ENCODE data around the gene TEX35.

The TEX35 gene

DNA sequence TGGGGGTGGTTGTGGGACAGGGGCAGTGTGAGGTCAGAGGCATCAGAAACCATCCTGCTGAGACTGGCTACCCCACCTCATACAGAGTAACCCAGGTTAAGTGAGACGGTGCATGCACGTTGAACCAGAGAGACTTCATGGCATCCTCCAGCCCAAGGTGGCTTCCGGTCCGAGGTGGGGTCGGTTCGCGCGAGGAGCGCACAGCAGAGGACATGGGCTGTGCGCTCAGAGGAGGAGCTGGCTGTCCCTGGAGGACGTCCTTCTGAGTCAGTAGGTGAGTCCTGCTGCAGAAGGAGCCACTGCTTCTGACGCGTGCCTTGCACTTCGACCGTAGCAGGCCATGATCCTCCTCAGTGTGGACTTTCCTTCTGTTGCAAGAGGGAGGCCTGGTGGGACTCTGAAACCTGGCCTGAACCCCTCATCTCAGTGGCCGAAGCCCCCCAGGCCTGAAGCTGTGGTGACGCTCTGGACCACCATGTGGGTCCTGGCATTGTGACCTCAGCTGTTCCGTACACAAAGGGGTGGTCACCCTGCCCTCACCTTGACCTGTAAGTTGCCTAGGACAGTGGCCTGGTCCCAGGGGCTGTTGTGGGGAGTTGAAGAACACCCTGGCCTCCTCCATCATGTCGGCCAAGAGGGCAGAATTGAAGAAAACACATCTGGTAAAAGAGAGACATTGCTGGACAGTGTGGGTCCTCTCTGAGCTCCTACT lies at the start of gene TEX35:
TSS of gene TEX35 (plus strand) at position 544 of the 712 bp plus-strand sequence. CDS start at position 624, 80 bp downstream.
- DNase-seq (ENCODE audit: low read depth, low spot score): no peak

DNA sequence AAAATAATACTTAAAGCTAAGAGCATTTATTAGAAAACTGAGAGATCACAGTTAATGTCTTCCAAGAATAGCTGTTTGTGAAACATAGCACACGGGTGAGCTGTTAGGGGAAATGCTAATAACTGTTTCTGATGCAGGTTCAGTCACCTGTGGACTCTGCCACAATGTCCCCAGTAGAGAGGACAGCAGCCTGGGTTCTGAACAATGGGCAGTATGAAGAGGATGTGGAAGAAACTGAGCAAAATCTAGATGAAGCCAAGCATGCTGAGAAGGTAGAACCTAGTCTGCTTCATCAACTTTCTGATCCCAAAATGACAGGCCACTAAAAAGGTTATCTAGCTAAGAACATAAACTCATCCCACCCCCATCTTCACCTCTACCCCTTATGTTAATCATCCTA lies 48.8 kb upstream of the TEX35 start:
- no peak for DNase-seq (ENCODE audit: low read depth, low spot score)

DNA sequence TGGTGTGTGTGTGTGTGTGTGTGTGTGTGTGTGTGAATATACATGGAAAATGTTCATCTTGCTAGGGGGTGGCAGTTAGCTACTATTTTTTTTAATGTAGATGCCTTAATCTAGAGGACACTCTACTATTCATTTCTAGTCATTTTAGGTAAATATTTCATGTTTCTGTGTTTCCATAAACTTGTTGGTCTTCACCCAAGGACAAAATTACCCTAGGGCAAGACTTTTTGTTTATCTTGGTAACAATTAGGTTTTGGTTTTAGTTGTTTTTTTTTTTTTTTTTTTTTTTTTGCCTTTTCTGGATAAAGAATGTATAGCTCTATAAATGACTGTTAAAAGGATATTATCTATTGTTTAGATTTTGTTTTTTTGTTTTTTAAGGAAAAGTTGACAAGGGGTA lies 48.3 kb upstream of the TEX35 start:
- DNase-seq (ENCODE audit: low read depth, low spot score): no peak

DNA sequence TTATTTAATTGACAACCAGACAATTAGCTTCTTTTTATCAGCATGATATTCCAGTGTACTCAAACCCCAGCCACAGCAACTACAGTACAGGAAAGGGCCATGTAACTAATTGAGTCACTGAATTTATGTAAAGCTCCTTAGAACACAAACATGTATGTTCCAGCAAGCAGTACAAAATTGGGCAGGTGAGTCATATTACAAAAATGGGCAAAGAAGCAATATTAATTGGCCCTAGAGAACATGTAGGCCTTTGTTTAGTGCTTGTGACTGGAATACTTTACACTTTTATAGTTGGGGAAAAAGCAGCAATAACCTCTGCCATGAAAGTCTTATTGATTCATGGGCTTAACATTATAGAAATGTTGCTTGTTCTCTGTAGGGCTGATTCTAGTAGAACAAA lies 47.9 kb upstream of the TEX35 start:
- no peak for DNase-seq (ENCODE audit: low read depth, low spot score)

DNA sequence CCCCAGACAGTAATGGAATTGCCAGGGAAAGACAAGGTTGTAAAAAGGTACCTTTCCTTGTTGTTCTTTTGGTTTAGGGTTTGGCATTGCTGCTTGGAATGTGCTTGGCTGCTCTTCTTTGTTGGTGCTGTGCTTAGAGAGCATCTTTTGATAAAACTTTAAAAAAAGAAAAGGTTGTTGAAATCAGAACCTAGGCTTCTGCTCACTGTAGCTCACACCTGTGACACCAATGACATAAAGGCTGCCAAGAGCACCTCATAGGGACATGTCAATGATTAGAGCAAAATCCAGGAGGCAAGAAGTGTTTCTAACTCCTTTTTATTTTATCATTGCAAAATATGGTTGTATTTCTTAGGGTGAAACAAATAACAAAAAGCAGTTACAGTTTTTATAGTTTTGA lies 45.1 kb upstream of the TEX35 start:
- DNase-seq (ENCODE audit: low read depth, low spot score): no peak

DNA sequence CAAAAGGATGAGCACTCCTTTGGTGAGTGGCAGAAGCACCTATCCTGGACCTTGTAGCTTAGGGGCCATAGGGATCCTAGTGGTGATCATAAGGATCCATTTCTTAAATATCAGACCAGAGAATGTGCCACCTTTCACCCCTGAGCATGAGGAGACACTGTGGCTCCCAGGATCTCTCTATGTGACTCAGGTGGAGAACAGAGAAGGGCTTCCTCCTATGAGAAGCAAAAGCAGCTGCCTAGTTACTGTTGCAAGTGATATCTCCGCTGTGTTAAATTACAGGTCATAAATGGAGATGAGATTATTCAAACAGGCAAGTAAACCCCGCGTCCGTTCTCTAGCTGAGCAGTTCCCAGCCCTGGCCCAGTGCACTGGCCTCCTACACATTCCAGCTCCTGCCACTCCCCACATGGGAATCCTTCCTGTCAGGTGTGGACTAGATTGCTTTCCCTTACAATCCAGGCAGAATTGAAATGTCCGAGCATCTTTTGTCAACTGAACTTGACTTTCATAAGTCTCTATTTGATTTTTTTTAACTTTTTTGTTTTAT lies 42.4 kb upstream of the TEX35 start:
- no peak for DNase-seq (ENCODE audit: low read depth, low spot score)

DNA sequence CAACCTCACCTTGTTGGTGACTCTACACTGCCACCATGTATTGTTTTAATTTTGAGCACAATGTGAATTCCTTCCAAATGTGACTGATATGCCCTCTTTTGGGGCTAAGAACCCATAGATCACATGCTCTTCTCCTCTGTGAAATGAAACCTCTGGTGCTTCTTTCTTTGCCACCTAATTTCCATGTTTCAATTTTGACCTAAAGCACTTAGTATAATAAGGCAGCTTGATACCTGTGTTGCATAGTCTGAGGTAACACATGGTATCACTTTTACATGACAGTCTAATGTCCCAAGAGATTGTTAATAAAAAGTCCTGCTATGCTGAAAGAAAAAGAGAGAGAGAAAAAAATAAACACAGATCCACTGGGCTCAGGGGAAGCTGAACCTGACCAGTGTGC lies 40.4 kb upstream of the TEX35 start:
- no peak for DNase-seq (ENCODE audit: low read depth, low spot score)

DNA sequence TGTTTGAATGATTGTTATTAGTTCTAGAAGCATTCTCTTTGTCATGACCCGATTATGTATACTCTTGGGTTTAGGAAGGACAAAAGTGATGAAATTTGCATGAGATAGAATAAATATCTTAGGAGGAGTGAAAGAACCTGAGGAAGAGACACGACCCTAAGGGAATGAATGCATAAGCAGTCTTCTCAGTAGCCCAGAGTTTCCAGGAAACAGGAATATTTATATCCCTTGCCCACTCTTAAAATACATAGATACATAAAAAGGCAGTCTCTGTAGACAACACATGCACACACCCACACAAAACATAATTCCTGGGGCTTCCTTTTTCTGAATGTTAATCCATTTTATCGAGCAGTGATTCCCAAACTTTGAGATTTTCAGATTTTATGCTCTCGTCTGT lies 35.5 kb upstream of the TEX35 start:
- DNase-seq (ENCODE audit: low read depth, low spot score): no peak

DNA sequence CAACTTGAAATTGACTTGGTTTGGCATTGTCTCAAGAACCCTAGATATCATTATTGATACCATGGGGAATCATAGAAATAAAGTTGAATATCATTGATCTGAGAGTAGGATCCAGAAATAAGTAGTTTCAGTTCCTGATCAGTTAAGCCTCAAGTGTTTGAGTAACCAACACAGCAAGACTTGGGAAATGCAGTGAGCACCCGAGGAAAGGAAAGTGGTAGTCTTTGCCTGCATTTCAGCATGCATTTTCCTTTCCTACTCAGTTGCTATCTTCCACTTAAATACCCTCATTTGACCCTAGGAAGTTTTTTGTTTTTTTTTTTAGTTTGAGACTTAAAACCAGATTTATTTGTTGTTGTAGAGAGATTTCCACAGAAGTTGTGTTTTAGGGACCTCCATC lies 35.1 kb upstream of the TEX35 start:
- DNase-seq (ENCODE audit: low read depth, low spot score): no peak

DNA sequence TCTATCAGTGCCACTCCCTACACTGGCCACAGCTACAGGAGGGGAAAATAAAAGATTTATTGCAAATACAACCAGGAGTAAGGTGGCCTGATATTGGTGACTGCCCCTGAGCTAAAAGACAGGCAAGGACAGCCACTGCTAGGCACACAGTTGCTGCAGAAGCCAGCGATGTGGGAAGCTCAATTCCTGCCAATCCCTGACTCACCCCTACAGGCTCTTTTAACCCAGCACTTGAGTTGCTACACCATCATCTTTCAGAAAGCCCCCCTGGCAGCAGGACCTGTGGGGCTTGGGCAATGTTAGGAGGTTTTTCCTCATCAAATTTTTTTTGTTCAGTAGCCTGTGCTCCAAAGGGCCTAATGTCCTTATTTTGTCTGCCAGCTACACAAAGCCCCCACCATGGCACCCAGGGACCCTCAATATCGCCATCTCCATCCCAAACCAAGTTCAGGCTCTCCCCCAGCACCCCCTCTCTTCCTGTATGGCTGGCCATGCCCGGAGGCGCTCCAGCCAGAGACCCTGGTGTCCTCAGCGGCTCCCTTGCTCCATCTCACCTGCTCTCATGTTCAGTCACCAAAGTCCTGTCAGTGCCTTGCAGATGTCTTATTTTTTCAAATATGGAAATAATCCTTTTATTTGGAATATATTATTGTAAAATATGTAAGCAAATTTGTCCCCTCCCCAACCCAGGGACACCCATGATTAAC lies 29.5 kb upstream of the TEX35 start:
- no peak for DNase-seq (ENCODE audit: low read depth, low spot score)

DNA sequence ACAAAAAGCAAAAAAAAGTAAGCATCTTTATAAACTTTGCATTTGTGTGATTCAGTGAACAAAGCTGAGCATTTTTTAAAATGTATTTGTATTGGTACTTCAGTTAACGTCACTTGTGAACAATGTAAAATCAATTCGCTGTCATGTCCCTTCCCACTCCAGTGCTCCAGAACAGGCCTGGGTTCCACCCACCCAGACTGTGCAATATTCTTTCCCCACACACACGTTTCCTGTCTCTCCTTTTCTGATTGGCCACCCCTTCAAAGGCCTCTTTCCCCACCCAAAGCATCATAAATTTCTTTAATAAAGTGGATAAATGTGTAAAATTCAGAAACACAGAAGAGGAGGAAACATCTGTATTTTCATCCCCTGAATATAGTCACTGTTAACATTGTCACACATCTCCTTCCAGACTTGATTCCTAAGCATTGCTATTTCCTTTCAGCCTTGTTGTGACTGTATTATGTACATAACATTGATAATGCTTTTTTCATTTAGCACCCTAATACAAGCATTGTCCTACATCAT lies 28.1 kb upstream of the TEX35 start:
- no peak for DNase-seq (ENCODE audit: low read depth, low spot score)

DNA sequence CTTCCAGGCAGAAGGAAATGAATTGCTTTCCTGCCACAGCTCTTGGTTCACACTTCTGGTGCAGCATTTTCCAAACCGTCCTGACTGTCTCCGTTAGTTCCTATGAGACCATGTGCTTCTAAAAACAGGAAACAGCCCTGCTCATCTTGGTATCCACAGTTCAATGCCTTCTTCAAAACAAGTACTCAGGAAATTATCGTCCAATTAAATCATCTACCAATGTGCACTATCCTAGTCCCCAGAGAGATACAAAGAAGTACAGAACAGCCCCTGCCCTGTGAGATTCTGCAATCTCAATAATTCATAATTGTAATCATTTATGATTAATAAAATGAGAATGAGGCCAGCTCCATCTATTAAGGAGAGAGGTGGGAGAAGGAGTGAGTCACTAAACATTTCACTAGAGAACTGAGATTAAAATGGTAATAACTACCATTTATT lies 27.3 kb upstream of the TEX35 start:
- no peak for DNase-seq (ENCODE audit: low read depth, low spot score)

DNA sequence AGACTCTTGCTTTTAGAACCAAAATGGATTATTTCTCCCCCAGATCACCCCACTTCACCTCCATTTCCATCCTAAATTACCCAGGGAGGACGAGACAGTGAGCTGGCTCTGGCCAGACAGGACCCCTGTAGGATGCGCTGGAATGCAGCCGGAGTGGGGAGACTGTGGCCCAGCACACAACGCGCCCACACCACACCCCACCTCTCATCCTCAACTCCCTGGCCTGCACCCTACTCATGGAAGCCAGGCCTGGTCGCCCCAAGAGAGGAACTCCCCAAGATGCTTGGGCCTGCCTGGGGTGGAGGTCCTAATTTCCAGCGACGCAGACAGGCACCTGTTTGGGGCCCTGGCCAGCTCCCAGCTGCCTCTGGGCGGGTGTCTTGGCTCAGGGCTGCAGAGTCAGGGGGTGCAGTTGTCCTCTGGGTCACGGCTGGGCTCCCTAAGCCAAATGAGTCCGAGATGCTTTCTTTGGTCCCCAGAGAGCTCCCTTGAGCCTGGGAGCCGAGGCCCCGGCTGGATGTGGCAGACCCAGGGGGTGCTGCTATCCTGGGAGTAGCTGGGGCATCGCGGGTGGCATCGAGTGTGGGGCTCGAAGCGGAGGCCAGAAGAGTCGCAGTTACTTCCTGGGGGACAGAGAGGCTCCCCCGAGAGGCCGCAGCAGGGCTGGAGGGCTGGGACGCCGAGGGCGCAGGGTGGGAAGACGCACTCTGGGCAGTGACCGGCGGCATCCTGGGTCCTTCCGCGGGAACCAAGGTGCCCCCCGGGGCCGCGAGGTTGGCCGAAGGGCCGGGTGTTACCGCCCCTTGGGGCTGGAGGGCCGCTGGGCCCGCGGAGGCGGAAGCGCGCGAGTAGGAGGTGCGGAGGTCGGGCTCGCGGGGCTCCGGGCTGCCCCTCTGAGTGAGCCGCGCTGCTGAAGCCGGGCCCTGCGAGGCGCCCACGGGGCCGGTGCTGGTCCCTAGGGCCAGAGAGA lies 26.5 kb upstream of the TEX35 start:
- DNase-seq (ENCODE audit: low read depth, low spot score): no peak

DNA sequence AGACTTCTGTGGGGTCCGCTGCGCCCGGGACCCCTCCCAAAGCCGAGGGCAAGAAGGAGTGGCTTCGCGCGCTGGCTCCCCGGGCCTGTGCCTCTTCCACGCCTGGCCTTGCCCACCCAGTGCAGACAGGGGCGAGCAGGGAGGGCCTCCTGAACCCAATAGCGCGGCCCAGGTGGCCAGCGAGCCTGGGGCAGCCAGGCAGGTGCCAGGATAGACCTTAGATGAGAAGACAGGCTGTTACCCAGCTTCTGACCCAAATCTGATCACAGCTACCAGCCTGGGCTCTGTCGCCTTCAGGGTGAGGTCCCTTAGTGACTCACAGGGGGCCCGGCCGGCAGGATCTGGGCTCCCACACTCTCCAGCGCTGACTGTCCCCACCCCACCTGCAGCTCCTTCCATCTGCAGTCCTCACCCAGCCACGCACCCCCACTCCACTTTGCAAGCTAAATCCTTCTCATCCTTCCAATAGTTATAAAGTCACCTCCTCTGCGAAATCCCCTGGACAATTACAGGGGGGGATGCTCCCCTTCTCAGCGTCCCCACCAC lies 25.8 kb upstream of the TEX35 start:
- no peak for DNase-seq (ENCODE audit: low read depth, low spot score)

DNA sequence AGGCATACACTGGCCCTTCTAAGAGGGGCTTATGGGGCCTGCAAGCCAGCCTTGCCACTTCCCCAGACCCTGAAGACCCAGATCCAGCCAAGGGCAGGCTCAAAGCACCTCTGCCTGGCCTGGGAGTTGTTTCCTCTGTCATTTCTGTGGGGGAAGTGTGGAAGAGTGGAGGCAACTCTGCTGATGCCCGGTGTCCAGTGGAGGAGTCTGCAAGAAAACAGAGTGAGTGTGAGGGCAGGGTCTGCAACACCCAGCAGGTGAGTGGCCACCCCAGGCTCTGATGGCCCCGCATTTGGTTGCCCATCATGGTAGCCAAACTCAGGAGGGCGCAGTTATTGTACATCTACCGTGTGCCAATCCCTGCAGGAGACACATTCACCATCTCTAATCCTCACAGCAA lies 24.5 kb upstream of the TEX35 start:
- DNase-seq (ENCODE audit: low read depth, low spot score): no peak

DNA sequence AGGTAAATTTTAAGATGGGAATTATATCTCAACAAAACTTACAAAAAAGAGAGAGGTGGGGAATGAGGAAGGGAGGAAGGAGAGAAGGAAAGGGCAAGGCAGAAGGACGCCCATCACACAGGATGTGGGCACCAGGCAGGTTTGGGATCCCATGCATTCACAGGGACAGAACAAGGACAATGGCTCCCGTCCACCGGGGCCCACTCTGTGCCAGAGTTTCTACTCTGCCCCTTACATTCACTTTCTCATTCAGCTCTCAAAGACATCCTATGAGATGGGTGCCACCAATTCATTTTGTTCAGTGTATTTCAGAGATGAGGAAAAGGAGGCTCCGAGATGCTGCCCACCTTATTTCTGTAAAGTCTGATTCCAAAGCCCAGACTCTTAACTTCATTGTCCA lies 23.5 kb upstream of the TEX35 start:
- no peak for DNase-seq (ENCODE audit: low read depth, low spot score)

DNA sequence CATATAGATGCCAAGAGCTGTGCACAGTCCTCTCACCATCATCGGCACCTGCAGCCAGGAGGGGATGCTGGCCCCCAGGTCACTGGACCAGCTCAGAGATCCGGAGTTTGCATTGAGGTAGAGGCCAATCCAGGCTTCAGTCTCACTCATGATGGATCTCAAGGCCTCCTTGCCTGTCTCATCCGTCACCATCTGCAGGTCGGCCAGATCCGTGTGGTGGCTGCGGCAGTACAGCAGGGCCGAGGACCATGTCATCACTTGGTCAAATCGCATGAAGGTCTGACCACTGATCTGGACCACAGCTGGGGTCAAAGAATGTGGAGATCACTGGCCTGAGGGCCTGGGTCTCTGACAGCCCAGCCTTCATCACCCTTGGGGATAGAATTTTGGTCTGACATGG lies 22.8 kb upstream of the TEX35 start:
- no peak for DNase-seq (ENCODE audit: low read depth, low spot score)

DNA sequence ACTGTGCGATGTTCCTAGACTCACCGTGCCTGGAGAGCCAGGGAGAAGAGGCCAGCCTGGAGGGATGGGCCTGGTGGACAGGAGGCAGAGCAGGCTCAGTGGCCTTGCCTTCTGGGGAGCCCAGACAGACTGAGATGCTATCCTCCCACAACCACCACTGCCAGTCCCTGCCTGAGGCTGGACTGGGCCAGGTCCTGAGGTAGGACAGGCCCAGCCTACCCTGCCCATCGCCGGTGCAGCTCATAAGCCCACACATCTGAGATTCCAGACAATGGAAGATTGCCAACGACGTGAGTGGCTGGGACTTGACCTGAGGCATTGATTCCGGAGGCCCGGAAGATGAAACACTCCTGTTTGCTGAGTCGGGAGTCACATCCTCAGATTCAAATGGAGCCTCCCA lies 21.9 kb upstream of the TEX35 start:
- no peak for DNase-seq (ENCODE audit: low read depth, low spot score)

DNA sequence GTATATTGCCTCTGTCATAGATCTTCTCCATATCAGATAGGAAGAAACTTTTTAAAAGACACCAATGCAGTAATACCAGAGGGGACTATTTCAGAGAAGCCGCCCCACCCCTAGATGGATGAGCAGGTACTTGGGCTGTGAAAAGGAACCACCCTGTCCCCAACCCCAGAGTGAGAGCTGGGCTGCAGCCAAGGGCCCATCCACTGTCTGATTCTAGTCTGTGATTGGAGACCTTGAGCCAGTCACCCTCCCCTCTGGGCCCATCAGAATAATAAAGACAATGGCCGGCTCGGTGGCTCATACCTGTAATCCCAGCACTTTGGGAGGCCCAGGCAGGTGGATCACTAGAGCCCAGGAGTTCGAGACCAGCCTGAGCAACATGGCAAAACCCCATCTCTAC lies 21.2 kb upstream of the TEX35 start:
- DNase-seq (ENCODE audit: low read depth, low spot score): no peak

DNA sequence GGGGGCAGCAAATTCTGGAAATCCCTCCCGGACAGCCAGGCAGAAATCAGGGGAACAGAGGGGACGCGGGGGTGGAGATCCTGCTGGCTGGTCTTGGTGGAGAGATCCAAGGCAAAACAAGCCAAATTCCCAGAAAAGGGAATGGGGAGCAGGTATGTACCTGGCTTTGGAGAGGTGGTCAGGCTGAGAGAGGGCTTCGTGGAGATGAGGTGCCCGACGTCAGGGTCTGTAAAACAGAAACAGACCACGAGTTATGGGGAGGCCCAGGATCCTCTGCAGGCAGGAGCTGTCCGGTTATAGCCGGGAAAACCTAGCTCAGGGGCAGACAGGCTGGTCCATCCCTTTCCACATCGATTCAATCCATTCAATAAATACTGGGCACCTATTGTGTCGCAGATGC lies 20.6 kb upstream of the TEX35 start:
- no peak for DNase-seq (ENCODE audit: low read depth, low spot score)

DNA sequence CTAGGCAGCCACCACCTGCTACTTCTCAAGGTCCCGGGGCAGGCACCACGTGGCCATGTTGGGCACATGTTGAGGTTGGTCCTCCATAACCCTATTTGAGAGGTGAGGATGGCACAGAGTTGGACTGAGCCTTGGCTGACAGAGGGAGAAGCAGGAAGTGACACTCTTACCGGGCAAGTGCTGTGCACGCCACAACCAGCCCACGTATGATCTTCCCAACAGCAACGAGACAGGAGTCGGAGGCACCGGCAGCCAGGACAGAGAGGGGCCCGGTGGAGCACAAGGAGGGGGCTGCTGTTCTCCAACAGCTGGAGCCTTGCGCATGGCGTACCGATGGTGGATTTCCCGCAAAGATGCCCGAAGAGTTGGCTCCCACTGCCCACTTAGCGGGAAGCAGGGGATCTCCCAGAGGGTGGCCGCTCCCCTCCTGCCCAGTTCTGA lies 19.6 kb upstream of the TEX35 start:
- no peak for DNase-seq (ENCODE audit: low read depth, low spot score)
